Left ventricle myocardium inferior (tissue), 1 donor: Measurements from ENCODE around the gene B4GALT6. TPM values are rescaled to one million over a fixed set of nuclear protein-coding genes. Genes with fewer than 3 reads are reported as not detected.

Experiments
- DNase-seq: peaks from one replicate; pipeline ENCODE4 v3.0.0-alpha.2; 2020
- H3K27ac ChIP-seq: fragments of 200-600 bp; replicated peaks from 2 replicates; pipeline ENCODE4 v1.8.0; 2021
- H3K27me3 ChIP-seq: fragments of 200-600 bp; 2 replicates; pipeline ENCODE4 v1.8.0; 2021; ENCODE audit warnings: low read depth
- H3K36me3 ChIP-seq: fragments of 200-600 bp; 2 replicates; pipeline ENCODE4 v1.8.0; 2021
- H3K4me1 ChIP-seq: fragments of 200-600 bp; 2 replicates; pipeline ENCODE4 v1.8.0; 2021
- H3K4me3 ChIP-seq: fragments of 200-600 bp; 2 replicates; pipeline ENCODE4 v1.8.0; 2021; ENCODE audit warnings: mild to moderate bottlenecking, moderate library complexity
- H3K9me3 ChIP-seq: fragments of 200-600 bp; replicated peaks from 2 replicates; pipeline ENCODE4 v1.8.0; 2021
- intact Hi-C: fragments of 100-400 bp; cut with micrococcal nuclease; formaldehyde crosslinking; loops from one replicate; pipeline ENCODE4 v1.11.0; 2022
- total RNA-seq: library from RNA; stranded (reverse); fragmentation: NEBNext Ultra II Directional; extraction: Animal tissue kit (Norgen Biotek cat#: 25700); gene quantifications from one replicate; pipeline ENCODE4 v1.2.1, GENCODE V29; 2021
- TF ChIP-seq, protein P1 (sequence below): fragments of 200-600 bp; IDR thresholded peaks from 2 replicates; pipeline ENCODE4 v1.8.0; 2021; ENCODE audit warnings: antibody characterized with exemption, mild to moderate bottlenecking, borderline replicate concordance
- donor health status: DM: no; HTN: yes; CAD: no; lungs with severe emphysema.

Gene B4GALT6
- total RNA-seq, 1 donor from 2014 or later: 5.3 TPM

GRCh38 chr18:31652877-31653276 lies 31.5 kb downstream of the B4GALT6 start:
- Histone ChIP-seq H3K4me3 (no peak overlapping the region), H3K9me3 (no peaks in the 10 kb centered on the region), H3K36me3 (no peaks in the 10 kb centered on the region), H3K27me3 (no peaks in the 10 kb centered on the region), H3K4me1 (no peaks in the 10 kb centered on the region), H3K27ac (no peak overlapping the region)
- intact Hi-C loops: no loop called here
- TF ChIP-seq, protein P1, sequence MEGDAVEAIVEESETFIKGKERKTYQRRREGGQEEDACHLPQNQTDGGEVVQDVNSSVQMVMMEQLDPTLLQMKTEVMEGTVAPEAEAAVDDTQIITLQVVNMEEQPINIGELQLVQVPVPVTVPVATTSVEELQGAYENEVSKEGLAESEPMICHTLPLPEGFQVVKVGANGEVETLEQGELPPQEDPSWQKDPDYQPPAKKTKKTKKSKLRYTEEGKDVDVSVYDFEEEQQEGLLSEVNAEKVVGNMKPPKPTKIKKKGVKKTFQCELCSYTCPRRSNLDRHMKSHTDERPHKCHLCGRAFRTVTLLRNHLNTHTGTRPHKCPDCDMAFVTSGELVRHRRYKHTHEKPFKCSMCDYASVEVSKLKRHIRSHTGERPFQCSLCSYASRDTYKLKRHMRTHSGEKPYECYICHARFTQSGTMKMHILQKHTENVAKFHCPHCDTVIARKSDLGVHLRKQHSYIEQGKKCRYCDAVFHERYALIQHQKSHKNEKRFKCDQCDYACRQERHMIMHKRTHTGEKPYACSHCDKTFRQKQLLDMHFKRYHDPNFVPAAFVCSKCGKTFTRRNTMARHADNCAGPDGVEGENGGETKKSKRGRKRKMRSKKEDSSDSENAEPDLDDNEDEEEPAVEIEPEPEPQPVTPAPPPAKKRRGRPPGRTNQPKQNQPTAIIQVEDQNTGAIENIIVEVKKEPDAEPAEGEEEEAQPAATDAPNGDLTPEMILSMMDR: no peak
- no peak for DNase-seq

DNA sequence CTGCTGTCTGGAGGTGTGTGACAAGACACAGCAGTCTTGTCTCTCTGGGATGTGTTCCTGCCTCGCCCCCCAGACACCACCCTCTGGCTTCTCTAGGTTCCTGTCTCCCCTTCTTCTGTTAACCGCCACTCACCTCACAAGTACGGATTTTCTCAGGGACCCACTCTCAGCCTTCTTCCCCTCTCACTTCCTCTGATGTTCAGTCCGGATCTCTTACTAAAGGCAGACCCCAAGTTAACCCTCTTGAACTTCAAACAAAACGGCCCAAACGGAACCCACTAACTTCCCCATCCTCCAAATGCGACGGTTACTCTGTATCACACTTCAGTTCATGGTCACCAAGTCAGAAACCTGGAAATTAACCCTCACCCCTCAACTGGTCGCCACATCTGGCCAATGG lies 32.0 kb downstream of the B4GALT6 start:
- no peak for DNase-seq
- Histone ChIP-seq H3K27ac (no peak overlapping the region), H3K9me3 (no peaks in the 10 kb centered on the region), H3K36me3 (no peaks in the 10 kb centered on the region), H3K4me3 (no peak overlapping the region), H3K27me3 (no peaks in the 10 kb centered on the region), H3K4me1 (no peaks in the 10 kb centered on the region)
- intact Hi-C loops: no loop called here
- TF ChIP-seq, protein P1: no peak

DNA sequence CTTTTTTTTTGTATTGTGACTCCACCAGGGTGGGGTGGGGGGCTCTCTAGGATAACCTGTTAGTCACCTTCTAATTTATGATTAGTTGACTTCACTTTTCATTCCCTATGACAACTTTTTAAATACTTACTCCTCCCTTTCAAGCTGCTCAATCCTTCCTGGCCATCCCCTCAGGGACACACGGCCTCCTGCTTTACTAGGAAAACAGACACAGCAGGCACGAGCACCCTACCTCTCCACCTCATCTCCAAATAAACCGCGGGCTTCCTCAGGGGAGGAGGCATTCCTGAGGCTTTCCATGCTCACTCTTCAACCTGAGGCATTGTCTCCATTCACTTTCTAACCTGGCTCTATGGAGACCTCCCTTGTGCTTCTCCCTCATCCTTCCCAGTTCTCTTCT lies 33.0 kb downstream of the B4GALT6 start:
- Histone ChIP-seq H3K36me3 (no peaks in the 10 kb centered on the region), H3K27ac (no peak overlapping the region), H3K9me3 (no peaks in the 10 kb centered on the region), H3K4me1 (no peaks in the 10 kb centered on the region), H3K27me3 (no peaks in the 10 kb centered on the region), H3K4me3 (no peak overlapping the region)
- intact Hi-C loops: no loop called here
- DNase-seq: no peak
- TF ChIP-seq, protein P1: no peak

- Histone ChIP-seq H3K27ac (no peak overlapping the region), H3K4me3 (no peak overlapping the region), H3K27me3 (no peaks in the 10 kb centered on the region), H3K9me3 (no peaks in the 10 kb centered on the region), H3K4me1 (no peaks in the 10 kb centered on the region), H3K36me3 (no peaks in the 10 kb centered on the region)
- DNase-seq: no peak
- intact Hi-C loops: no loop called here
- TF ChIP-seq, protein P1: no peak
Observed at GRCh38 chr18:31649978-31650719, 34.2 kb downstream of the B4GALT6 start.

GRCh38 chr18:31649449-31649848 lies 34.9 kb downstream of the B4GALT6 start:
- Histone ChIP-seq H3K4me3 (no peak overlapping the region), H3K4me1 (no peaks in the 10 kb centered on the region), H3K27ac (no peak overlapping the region), H3K9me3 (no peaks in the 10 kb centered on the region), H3K27me3 (no peaks in the 10 kb centered on the region), H3K36me3 (no peaks in the 10 kb centered on the region)
- DNase-seq: no peak
- TF ChIP-seq, protein P1: no peak
- intact Hi-C loops: no loop called here
